GM18520 (cell line): ENCODE measurements around the gene FITM1.
A peak's percentile ranks its signal among the peaks of the same experiment; 100 is the strongest.

Source experiments
- ATAC-seq: cut with Tn5 transposase; IDR thresholded peaks from one replicate; pipeline ENCODE4 v1.9.1; 2021; ENCODE audit not compliant: unreplicated experiment

The FITM1 gene

GRCh38 chr14:24159777-24160498 is 29.5 kb downstream of the FITM1 start:
- ATAC-seq = no peak

DNA sequence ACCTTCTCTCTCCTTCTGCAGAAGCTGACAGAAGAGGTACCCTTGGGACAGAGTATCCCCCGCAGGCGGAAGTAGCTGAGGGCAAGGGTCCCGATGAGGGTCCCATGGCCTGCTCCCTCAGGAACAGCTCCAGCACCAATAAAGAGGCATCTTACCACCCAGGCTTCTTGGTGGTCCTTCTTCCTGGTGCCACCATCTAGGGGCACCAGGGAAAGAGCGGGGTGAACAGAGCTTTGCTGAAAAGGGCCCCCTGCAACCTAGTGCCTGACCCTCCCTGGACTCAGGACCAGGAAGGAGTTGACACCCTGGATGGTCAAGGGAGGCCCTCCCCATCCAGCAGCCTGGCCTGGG is 30.0 kb downstream of the FITM1 start:
- ATAC-seq = peak; percentile 2

DNA sequence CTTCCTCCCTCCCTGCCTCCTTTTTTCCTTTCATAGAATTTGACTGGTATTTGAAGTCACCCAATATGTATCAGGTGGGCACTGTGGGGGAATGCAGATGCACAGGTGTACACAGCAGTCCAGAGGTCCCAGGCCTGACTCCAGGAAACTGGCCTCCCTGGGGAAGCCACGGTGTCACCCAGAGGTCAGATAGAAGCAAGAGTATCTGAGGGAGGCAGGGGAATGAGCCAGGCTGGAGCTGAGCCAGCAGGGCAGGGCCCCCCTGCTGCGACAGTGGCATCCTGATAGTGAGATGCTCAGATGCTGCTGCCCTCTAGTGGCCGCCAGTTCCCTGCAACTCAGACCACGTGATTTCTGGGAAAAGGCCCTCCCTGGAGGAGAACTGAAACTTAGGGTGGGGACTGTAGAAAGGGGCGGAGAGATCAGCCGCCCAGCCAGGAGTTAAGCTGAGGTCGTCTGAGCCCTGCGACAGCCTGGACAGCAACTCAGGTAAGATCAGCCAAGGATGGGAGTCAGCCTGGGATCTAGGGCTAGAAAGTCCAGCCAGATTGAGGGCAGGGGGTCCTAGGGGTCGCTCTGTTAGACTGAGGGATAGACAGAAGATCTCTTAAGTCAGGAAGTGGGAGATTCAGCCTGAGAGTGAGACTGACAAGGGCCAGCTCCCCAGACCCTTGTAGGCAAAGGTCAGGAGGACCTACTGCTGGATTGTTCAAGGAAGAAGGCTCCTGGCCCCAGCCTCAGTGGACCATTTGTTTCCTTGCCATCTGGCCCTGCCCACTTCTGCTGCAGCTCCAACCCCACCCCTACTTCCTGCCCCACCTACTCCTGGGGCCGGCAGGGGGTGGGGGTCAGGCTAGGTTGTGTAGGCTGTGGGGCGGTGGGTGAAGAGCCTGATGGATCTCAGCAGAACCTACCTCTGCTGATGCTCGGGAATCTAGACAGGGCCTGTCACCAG is 30.7 kb downstream of the FITM1 start, which contains the start of gene IRF9:
Gene IRF9 (plus strand): TSS at position 416 of the 955 bp plus-strand sequence. CDS start 880 bp downstream, outside the sequence.
- ATAC-seq = peak; percentile 61

DNA sequence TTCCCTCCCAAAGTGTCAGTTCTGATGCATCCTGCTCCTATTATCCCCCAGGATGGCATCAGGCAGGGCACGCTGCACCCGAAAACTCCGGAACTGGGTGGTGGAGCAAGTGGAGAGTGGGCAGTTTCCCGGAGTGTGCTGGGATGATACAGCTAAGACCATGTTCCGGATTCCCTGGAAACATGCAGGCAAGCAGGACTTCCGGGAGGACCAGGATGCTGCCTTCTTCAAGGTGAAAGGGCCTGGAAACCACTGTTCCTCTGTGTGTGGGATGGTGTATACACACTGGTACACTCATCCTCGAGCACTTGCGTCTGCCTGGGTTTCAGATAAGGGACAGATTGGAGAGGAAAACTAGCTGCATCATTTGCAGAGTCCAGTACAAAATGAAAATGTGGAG is 31.6 kb downstream of the FITM1 start:
- no peak for ATAC-seq

DNA sequence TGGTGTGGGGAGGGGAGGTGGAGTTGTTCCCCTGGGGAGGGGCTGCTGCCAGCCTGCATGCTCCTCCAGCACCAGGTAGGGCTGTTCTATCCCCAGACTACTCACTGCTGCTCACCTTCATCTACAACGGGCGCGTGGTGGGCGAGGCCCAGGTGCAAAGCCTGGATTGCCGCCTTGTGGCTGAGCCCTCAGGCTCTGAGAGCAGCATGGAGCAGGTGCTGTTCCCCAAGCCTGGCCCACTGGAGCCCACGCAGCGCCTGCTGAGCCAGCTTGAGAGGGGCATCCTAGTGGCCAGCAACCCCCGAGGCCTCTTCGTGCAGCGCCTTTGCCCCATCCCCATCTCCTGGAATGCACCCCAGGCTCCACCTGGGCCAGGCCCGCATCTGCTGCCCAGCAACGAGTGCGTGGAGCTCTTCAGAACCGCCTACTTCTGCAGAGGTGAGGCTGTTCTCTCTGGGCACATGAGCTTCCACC is 34.1 kb downstream of the FITM1 start:
- ATAC-seq = no peak

- ATAC-seq = no peak
Measured at GRCh38 chr14:24165785-24166184, 35.3 kb downstream of the FITM1 start.

DNA sequence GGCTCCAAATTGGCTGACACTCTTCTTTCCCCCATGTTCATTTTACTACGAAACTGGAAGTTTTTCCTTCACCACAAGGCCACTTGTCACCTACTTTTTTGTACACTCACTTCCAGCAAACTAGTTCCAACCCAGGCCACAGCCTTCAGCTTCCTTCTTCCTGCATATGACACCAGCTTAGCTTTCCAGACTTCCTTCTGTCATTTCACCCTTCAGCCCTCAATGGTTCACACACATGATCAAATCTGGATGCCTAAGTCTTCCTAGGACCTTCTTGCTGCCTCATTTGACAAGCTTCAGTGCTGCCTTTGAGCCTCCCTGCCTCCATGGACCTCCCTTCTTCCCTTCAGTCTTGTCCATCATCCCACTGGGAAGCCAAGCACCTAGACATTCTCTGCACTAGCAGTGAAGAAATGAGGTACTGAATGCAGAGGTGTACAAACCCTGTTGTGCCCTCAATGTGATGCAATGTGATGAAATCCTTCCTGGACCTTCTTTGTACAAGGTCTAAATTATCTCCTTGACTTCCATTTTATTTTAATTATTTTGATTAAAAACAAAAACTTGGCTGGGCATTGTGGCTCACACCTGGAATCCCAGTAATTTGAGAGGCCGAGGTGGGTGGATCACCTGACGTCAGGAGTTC is 37.1 kb downstream of the FITM1 start:
- ATAC-seq = no peak

DNA sequence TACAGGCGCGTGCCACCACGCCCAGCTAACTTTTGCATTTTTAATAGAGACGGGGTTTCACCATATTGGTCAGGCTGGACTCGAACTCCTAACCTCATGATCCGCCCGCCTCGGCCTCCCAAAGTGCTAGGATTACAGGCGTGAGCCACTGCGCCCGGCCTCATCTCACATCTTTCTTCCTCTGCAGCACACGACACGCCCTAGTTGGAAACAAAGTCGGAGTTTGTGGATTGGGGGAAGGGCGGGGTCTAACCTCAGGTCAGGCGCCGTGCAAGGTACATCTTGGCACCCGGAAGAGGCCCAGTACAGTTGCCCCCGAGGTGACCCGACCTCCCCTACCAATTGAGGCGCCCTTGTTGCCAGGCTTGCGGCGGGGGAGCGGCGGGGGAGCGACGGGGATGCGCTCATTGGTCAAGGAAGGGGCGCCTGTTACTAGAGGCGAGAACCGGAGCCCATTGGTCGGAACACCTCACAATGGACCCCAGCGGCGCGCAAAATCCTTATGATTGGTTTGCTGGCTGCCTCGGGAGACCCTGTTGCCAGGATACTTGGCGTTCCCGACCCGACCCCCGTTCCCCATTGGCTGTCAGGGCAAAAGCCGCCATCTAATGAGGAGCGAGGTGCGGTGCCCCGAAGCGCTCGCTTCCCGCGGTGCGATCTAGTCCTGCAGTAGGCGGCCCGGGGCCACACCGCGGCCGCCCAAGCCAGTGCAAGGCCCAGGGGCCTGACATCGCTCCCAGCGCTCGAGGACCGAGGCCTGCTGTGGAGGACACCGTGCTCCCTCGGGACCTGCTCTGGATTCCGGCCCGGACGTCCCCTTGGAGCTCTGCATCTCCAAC is 41.2 kb downstream of the FITM1 start, which contains the start of gene REC8:
Gene REC8 (plus strand): TSS at position 659 of the 839 bp plus-strand sequence. CDS start 473 bp downstream, outside the sequence.
- peak; percentile 51 for ATAC-seq

DNA sequence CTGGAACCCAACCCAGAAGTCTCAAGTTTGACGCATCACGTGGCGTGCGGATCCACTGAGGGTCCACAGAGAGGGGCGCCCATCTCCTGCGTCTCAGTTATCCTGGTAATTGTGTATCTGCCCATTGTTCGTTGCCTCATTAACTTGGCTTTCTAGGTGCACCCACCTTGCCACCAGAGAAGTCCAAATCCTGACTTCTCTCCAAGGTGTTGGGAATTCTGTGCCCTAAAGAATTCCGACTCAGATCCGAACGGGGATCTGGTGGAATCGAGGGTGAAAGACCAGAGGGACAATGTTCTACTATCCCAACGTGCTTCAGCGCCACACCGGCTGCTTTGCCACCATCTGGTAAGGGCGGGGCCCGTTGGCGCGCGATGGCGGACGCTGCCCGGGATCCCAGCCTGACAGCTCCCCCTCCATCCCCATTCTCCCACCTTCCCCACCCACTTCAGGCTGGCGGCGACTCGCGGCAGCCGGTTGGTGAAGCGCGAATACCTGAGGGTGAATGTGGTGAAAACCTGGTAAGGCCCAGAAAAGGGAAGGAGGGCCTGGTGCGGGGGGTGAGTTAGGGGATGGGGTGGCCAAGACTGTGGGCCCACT is 41.9 kb downstream of the FITM1 start:
- no peak for ATAC-seq

DNA sequence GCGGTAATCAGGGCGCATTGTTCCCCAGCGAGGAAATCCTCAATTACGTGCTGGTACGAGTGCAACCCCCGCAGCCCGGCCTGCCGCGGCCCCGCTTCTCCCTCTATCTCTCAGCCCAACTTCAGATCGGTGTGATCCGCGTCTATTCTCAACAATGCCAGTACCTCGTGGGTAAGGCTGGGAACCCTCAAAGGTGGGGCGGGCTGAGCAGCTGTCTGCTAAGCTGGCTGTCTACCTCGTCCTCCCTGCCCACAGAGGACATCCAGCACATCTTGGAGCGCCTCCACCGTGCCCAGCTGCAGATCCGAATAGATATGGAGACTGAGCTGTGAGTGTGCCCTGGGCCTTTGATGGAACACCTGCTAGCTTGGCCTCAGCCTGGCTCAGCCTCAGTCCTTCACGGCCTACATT is 42.4 kb downstream of the FITM1 start:
- ATAC-seq = no peak

DNA sequence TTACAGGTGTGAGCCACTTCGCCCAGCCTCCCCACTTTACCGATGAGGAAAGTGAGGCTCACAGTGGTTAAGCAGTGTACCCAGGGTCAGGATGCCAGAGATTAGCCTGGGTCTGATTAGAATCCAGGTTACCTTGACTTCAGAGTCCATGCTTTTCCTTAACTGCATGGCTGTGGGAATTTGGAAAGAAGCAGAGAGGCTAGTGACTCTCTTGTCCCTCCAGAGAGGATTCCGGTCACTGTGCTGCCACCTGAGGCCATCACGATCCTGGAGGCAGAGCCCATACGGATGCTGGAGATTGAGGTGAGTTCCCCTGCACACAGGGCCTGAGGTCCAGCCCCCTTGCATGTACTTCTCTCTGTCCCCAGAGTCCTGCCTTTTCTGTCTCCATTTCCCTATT is 46.1 kb downstream of the FITM1 start:
- ATAC-seq = no peak

- ATAC-seq = no peak
Measured at GRCh38 chr14:24177041-24177825, 46.8 kb downstream of the FITM1 start.

GRCh38 chr14:24177891-24178290 is 47.4 kb downstream of the FITM1 start:
- no peak for ATAC-seq

- no peak for ATAC-seq
Measured at GRCh38 chr14:24178399-24179178, 48.1 kb downstream of the FITM1 start.

GRCh38 chr14:24179294-24179960 is 49.0 kb downstream of the FITM1 start:
- no peak for ATAC-seq

- no peak for ATAC-seq
Measured at GRCh38 chr14:24179961-24180796, 49.7 kb downstream of the FITM1 start.
